ENCODE measurements around the gene DLST. TPM values are rescaled to one million over a fixed set of nuclear protein-coding genes. Genes with fewer than 3 reads are reported as not detected.
A peak's percentile ranks its signal among the peaks of the same experiment; 100 is the strongest.

Gene DLST
- total RNA-seq, 1 experiment from 2014 or later = 51.6 TPM

- peak; percentile 78 for DNase-seq (ENCODE audit: low read depth, low spot score)
Measured at GRCh38 chr14:74945852-74946658, 64.3 kb downstream of the DLST start.

DNA sequence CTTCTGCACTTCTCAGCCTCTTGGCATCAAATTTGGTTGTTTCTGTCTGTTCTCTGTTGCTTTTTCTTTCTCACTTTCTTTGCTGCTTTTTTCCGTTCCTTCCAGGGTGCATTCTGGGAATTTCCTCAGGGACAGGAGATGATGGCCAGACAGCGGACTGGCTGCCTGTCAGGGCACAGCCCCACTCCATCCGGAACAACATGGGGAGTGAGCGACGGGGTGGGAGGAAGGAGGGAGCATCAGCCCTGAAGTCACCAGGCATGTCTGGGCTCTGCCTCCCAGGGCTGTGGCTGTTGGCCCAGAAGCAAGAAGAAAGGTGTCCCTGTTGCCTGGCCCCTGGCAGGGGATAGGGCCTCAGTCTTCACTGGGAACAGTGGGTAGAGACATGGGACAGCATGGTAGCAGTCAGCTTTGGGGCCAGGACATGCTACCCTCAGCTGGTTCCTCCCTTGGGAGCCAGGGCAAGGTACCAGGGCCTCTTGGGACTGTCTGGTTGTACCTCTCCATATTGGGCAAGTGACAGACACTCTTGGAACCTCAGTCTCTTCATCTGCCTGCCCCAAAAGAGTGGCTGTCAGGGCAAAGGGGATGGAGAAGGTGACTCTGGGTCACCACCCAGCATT, 65.1 kb downstream of the DLST start:
- DNase-seq (ENCODE audit: low read depth, low spot score) = no peak
- in situ Hi-C loops (cut with HindIII; ENCODE audit: low pct_unique_long_range_greater_than_20kb, low sequenced_read_pairs) = no loop called here

More at GRCh38 chr14:74945852-74946658, 64.3 kb downstream of the DLST start:
- in situ Hi-C loops (cut with HindIII; ENCODE audit: low pct_unique_long_range_greater_than_20kb, low sequenced_read_pairs) = no loop called here

- no peak for DNase-seq (ENCODE audit: low read depth, low spot score)
- in situ Hi-C loops (cut with HindIII; ENCODE audit: low pct_unique_long_range_greater_than_20kb, low sequenced_read_pairs) = no loop called here
Measured at GRCh38 chr14:74947353-74948227, 65.9 kb downstream of the DLST start.

DNA sequence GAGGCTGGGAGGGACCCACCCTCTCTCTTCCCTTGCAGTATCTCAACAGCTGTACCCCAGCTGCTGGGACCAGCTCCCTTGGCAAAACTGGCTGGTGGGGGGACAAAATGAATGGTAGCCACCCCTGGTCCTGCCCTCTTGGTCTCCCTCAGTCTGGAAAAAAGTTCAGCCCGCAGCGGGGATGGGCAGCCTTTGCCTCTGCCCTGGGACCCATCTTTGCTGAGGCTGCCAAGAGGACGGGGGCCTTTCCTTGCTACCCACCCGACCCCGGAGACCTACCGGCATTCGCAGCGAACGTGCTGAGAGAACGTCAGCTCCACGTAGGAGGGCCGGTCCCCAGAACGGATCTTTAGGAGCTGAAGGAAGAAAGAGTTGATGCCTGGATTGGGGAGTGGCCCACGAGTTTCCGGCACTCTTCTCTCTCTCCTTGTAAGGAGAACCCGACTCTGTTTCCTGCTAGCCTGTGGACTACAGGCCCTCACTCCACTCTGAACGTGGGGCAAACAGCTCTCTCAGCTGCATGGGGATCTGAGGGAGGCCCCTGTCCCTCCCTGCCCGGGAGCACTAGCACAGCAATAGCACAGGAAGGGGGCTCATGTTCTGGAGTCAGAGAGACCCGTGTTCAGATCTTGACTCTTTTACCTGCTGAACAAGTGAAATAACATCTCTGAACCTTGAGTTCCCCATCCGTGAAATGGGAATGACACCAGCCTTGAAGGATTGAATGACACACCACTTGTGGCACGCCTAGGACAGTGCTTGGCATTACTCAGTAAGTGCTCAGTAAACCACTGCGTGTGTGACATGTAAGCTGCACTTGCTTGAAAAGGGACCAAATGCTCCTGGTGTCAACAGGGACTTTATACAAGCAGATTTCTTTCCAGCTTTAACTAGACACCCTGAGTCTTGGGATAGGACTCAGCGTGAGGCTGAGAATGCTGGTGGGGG, 66.8 kb downstream of the DLST start:
- in situ Hi-C loops (cut with HindIII; ENCODE audit: low pct_unique_long_range_greater_than_20kb, low sequenced_read_pairs) = no loop called here

GRCh38 chr14:74949191-74949601, 67.5 kb downstream of the DLST start:
- in situ Hi-C loops (cut with HindIII; ENCODE audit: low pct_unique_long_range_greater_than_20kb, low sequenced_read_pairs) = no loop called here

More for the DNA sequence above, 66.8 kb downstream of the DLST start:
- DNase-seq (ENCODE audit: low read depth, low spot score) = no peak

DNA sequence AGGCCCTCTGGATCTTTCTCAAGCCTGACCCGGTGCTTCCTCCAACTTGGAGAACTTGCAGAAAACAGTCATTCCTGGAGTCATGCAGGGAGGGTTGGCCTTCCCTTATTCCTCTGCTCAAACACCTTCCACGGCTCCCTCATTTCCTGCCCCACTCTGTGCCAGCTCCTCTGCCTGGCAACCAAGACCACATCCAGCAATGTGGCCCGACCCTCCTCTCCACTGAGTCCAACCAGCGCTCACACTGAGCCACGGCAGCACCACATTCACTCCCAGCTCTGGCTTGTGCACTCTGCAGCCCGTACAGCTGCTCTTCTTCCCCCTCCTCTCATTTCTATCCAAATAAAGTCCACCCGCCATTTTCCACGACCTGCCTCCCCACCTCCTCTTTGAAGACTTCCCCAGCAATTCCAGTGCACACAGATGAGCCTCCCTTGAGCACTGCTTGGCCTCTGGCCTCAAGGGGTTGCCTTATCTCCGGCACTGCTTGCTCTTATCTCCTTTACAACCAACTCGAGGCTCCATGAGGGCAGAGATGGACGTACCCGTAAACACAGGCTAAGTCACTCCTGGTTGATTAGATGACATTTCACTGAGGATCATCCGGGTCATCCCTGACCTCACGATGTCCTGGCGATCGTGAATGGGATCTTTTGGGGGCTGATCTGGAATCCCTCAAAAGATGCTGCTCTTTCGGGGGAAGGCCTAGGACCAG, 68.3 kb downstream of the DLST start:
- no peak for DNase-seq (ENCODE audit: low read depth, low spot score)
- in situ Hi-C loops (cut with HindIII; ENCODE audit: low pct_unique_long_range_greater_than_20kb, low sequenced_read_pairs) = no loop called here

More at GRCh38 chr14:74949191-74949601, 67.5 kb downstream of the DLST start:
- no peak for DNase-seq (ENCODE audit: low read depth, low spot score)

DNA sequence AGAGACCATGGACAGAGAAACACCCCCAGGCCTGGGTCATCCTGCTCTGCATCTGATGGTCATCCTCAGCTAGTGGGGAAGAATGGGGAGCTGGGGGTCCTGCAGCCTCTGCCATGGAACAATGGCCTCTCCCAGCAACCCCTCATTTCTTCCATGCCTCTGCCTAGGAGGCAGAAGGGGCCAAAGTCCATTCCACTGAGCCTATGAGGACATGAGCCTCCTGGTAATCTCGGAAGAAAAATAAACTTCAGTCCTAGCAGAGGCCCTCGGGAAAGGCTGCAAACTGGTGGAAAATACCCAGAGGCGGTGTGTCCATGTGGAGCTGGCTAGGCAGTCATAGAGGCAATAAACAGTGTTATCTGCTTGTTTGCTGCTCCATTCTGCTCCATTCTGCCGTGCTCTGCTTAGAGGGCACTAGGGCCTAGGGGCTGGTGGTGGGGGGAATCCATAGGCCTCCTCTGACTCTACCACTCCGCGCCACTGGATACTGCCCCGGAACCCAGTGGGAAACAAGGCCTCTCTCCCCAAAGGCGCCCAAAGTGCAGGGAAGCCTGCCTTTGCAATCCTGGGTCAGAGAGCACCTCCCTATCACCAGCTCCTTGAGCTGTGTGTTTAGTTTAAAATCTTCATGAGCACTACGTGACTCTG, 69.2 kb downstream of the DLST start:
- in situ Hi-C loops (cut with HindIII; ENCODE audit: low pct_unique_long_range_greater_than_20kb, low sequenced_read_pairs) = no loop called here
- DNase-seq (ENCODE audit: low read depth, low spot score) = no peak

GRCh38 chr14:74951443-74952179, 69.9 kb downstream of the DLST start:
- no peak for DNase-seq (ENCODE audit: low read depth, low spot score)
- in situ Hi-C loops (cut with HindIII; ENCODE audit: low pct_unique_long_range_greater_than_20kb, low sequenced_read_pairs) = no loop called here

DNA sequence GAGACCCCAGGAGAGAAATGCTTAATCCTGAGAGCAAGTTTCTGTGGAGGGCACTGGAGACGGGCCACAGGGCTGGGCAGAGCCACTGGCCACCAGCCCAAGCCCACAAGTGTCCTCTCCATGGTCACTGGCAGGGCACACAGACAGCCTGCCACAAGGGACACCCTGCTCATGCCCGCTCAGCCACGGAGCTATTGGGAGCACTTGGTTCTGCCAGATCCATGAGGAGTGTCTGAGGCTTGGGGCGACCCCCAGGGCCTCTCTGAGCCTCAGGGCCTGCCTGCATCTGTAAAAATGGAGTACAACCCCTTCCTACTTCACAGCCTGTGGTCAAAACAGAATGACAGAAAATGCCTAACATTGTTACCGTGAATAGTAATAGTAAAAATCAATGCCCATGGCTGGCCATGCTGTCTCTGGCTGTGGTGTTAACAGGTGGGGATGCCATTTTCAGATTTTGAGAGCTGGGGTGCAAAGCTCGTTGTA, 70.5 kb downstream of the DLST start:
- in situ Hi-C loops (cut with HindIII; ENCODE audit: low pct_unique_long_range_greater_than_20kb, low sequenced_read_pairs) = no loop called here
- no peak for DNase-seq (ENCODE audit: low read depth, low spot score)

GRCh38 chr14:74952697-74953484, 71.2 kb downstream of the DLST start:
- no peak for DNase-seq (ENCODE audit: low read depth, low spot score)
- in situ Hi-C loops (cut with HindIII; ENCODE audit: low pct_unique_long_range_greater_than_20kb, low sequenced_read_pairs) = no loop called here

Other genes with a start within 250 kb of the DLST start
- 30.5 and 33.8 TPM in 2 replicates for gene AREL1, start 168.8 kb upstream of the DLST start, total RNA-seq (2014; rRNA removed; shearing (Covaris generic))
- 27.8 and 29.2 TPM in 2 replicates for gene FCF1, start 168.8 kb upstream of the DLST start, total RNA-seq (2014; rRNA removed; shearing (Covaris generic))
- 10.7 and 10.8 TPM in 2 replicates for gene YLPM1, start 118.6 kb upstream of the DLST start, total RNA-seq (2014; rRNA removed; shearing (Covaris generic))
- not detected in 2 replicates for gene PROX2, start 5.8 kb upstream of the DLST start, total RNA-seq (2014; rRNA removed; shearing (Covaris generic))
- gene RPS6KL1, start 41.3 kb downstream of the DLST start, total RNA-seq (2014; rRNA removed; shearing (Covaris generic)) = 0.53 and 1.3 TPM in 2 replicates
- gene PGF, start 73.7 kb downstream of the DLST start, total RNA-seq (2014; rRNA removed; shearing (Covaris generic)) = 19.3 and 22.0 TPM in 2 replicates
- 54.6 and 57.3 TPM in 2 replicates for gene EIF2B2, start 121.0 kb downstream of the DLST start, total RNA-seq (2014; rRNA removed; shearing (Covaris generic))
- 10.9 and 11.1 TPM in 2 replicates for gene MLH3, start 169.6 kb downstream of the DLST start, total RNA-seq (2014; rRNA removed; shearing (Covaris generic))
- gene ACYP1, start 182.1 kb downstream of the DLST start, total RNA-seq (2014; rRNA removed; shearing (Covaris generic)) = 17.5 and 20.1 TPM in 2 replicates
- 3.9 and 4.6 TPM in 2 replicates for gene ZC2HC1C, start 187.7 kb downstream of the DLST start, total RNA-seq (2014; rRNA removed; shearing (Covaris generic))
- 55.0 and 56.5 TPM in 2 replicates for gene NEK9, start 245.1 kb downstream of the DLST start, total RNA-seq (2014; rRNA removed; shearing (Covaris generic))